ENCODE results near the gene RARB.

RARB gene

DNA sequence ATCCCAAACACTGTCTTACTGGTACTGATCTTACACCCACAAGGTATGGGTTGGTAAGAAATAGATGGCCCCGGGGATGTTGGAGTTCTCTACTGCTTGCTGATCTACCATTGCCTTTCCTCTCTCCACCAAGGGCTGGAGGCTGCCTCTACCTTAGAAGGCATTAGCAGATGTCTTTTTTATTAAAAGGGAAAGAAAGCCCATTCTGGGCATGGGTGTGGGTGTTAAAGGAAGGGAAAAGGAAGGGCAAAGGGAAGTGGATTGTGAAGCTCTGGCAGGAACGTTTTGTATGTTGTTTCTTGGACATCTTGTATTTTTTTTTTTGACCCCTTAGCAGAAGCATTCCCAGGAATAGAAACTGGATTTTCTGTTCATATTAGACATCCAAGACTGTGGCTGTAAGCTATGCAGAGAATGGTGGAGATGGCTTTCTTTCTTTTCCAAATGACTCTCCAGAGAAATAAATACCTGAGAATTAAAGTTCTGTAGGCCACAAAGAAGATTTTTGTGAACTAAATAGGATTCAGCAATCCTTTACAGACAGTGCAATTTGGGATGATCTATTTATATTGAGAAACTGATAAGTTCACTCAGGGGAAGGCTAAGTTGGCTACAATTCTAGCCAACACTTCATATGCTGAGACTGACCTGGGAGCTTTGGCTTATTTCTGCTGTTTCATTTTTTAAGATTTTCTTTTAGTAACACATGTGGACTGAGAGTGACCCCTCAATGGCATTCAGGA lies 127.8 kb downstream of the RARB start:
- H3K36me3 ChIP-seq (ENCODE audit: control insufficient read depth, insufficient read depth, low read length), result no peaks in the 10 kb centered on the region

DNA sequence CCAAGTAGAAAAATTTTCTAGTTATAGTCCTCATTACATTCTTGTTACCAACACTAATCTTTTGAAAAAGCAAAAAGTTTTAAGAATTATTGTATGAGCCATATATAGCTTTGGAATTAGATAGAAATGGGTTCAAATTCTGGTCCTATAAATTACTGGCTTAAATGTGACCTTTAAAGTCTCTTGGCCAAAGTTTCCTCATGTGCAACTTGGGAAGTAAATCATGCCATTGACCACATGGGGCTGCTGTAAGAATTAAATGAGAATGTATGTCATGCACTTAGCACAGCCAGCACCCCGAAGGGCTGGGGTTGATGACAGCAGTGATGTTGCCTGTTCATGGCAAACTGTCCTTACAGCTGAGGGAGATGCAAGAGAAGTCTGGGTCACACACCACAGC lies 128.4 kb downstream of the RARB start:
- Histone ChIP-seq H3K4me3 (ENCODE audit: low read depth, low read length) (no peak overlapping the region), H3K27ac (ENCODE audit: low read depth, low read length) (no peak overlapping the region), H3K36me3 (ENCODE audit: control insufficient read depth, insufficient read depth, low read length) (no peaks in the 10 kb centered on the region), H3K27me3 (ENCODE audit: control insufficient read depth, insufficient read depth, low read length) (no peaks in the 10 kb centered on the region), H3K4me1 (ENCODE audit: control insufficient read depth, insufficient read depth, low read length) (peaks cover 4% of the 10 kb centered on the region; the same call in 1 of the 2 replicates), H3K9ac (ENCODE audit: low read length) (no peak overlapping the region), H3K9me3 (ENCODE audit: control insufficient read depth, insufficient read depth, low read depth, low read length) (no peaks in the 10 kb centered on the region)

More for the DNA sequence above, 127.8 kb downstream of the RARB start:
- H3K27ac ChIP-seq (ENCODE audit: low read depth, low read length), result no peak overlapping the region
- H3K9ac ChIP-seq (ENCODE audit: low read length), result no peak overlapping the region
- no peak overlapping the region for H3K4me3 ChIP-seq (ENCODE audit: low read depth, low read length)
- no peaks in the 10 kb centered on the region for H3K27me3 ChIP-seq (ENCODE audit: control insufficient read depth, insufficient read depth, low read length)
- peaks cover 4% of the 10 kb centered on the region; the same call in 1 of the 2 replicates for H3K4me1 ChIP-seq (ENCODE audit: control insufficient read depth, insufficient read depth, low read length)
- H3K9me3 ChIP-seq (ENCODE audit: control insufficient read depth, insufficient read depth, low read depth, low read length), result no peaks in the 10 kb centered on the region

DNA sequence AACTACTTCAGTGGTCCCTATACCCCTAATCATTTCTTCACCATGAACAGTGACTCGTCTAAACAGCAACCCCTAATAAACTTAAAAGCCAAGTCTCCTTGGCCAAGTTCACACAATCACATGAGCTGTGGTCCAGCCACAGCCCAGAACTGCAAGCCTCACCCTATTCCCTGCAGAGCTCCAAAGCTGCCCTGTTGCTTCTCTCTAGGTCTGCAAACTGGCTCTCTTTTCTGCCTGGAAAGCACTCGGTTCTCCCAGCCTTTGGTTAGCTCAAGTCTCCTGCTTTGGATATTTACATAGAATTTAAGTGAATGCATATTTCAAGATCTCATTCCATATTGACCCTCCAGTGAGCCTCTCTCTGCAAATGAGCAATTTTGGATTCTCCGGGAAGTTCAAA lies 129.6 kb downstream of the RARB start:
- Histone ChIP-seq H3K36me3 (ENCODE audit: control insufficient read depth, insufficient read depth, low read length) (no peaks in the 10 kb centered on the region), H3K4me1 (ENCODE audit: control insufficient read depth, insufficient read depth, low read length) (peaks cover 4% of the 10 kb centered on the region; the same call in 1 of the 2 replicates), H3K9me3 (ENCODE audit: control insufficient read depth, insufficient read depth, low read depth, low read length) (no peaks in the 10 kb centered on the region), H3K4me3 (ENCODE audit: low read depth, low read length) (no peak overlapping the region), H3K27me3 (ENCODE audit: control insufficient read depth, insufficient read depth, low read length) (no peaks in the 10 kb centered on the region), H3K27ac (ENCODE audit: low read depth, low read length) (no peak overlapping the region), H3K9ac (ENCODE audit: low read length) (no peak overlapping the region)

DNA sequence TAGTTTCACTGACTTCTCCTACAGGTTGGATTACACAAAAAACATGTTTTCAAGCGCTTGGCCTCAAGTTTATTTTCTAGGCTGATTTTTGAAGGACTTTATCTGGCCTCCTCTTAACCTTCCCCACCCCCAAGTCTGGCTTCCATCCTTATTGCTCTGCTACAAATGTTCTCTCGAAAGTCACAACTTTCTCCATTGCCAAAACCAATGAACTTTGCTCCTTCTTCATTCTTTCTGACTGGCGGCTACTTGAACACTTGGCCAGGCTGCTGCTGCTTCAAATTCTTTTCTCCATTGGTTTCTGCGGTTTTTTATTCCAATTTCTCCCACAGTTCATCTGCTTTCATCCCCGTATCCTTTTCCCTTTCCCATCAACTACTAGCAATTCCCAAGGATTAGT lies 130.1 kb downstream of the RARB start:
- H3K27ac ChIP-seq (ENCODE audit: low read depth, low read length), result no peak overlapping the region
- H3K9ac ChIP-seq (ENCODE audit: low read length), result no peak overlapping the region
- no peaks in the 10 kb centered on the region for H3K9me3 ChIP-seq (ENCODE audit: control insufficient read depth, insufficient read depth, low read depth, low read length)
- no peaks in the 10 kb centered on the region for H3K36me3 ChIP-seq (ENCODE audit: control insufficient read depth, insufficient read depth, low read length)
- no peak overlapping the region for H3K4me3 ChIP-seq (ENCODE audit: low read depth, low read length)
- H3K27me3 ChIP-seq (ENCODE audit: control insufficient read depth, insufficient read depth, low read length), result no peaks in the 10 kb centered on the region
- H3K4me1 ChIP-seq (ENCODE audit: control insufficient read depth, insufficient read depth, low read length), result peaks cover 4% of the 10 kb centered on the region; the same call in 1 of the 2 replicates

DNA sequence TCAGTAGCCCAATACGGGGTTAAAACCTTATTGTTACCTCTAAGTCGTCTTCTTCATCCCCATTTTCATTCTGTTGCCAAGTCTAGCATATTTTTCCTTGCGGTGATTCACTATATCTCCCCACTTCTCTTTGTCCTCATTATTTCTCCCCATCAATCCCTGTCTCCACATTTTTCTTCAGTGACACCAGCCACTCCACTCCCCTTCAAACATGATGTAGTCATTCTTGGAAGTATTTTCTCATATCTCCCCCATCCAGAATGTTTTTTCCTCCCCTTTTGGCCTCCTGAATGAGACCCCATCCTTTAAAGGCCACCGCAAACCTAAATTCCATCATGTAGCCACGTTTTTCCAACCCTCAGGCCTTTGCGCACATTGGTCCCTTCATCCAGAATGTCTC lies 130.7 kb downstream of the RARB start:
- no peak overlapping the region for H3K9ac ChIP-seq (ENCODE audit: low read length)
- H3K36me3 ChIP-seq (ENCODE audit: control insufficient read depth, insufficient read depth, low read length), result no peaks in the 10 kb centered on the region
- H3K27me3 ChIP-seq (ENCODE audit: control insufficient read depth, insufficient read depth, low read length), result no peaks in the 10 kb centered on the region
- no peak overlapping the region for H3K27ac ChIP-seq (ENCODE audit: low read depth, low read length)
- no peak overlapping the region for H3K4me3 ChIP-seq (ENCODE audit: low read depth, low read length)
- peaks cover 2% of the 10 kb centered on the region; the same call in 1 of the 2 replicates for H3K4me1 ChIP-seq (ENCODE audit: control insufficient read depth, insufficient read depth, low read length)
- no peaks in the 10 kb centered on the region for H3K9me3 ChIP-seq (ENCODE audit: control insufficient read depth, insufficient read depth, low read depth, low read length)

DNA sequence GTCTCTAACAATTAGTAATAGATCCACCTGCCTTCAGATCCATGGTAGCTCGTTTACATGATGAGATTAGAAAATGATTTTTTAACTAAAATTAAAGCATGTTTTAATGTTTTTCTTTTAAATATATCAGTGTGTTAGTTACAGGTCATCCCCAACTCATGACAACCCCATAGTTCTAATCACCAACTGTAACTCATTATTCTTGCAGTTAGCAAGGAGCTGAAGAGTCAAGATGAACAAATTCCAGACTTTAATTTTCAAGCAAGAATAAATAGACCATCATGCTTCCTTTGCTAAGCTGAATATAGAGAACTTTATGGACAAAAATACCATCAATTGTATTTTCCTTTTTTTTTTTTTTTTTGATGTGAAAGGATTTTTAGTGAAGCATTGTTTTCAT lies 135.5 kb downstream of the RARB start:
- H3K27me3 ChIP-seq (ENCODE audit: control insufficient read depth, insufficient read depth, low read length), result no peaks in the 10 kb centered on the region
- no peaks in the 10 kb centered on the region for H3K9me3 ChIP-seq (ENCODE audit: control insufficient read depth, insufficient read depth, low read depth, low read length)
- no peak overlapping the region for H3K27ac ChIP-seq (ENCODE audit: low read depth, low read length)
- no peaks in the 10 kb centered on the region for H3K36me3 ChIP-seq (ENCODE audit: control insufficient read depth, insufficient read depth, low read length)
- no peak overlapping the region for H3K4me3 ChIP-seq (ENCODE audit: low read depth, low read length)
- no peak overlapping the region for H3K9ac ChIP-seq (ENCODE audit: low read length)
- H3K4me1 ChIP-seq (ENCODE audit: control insufficient read depth, insufficient read depth, low read length), result no peaks in the 10 kb centered on the region

DNA sequence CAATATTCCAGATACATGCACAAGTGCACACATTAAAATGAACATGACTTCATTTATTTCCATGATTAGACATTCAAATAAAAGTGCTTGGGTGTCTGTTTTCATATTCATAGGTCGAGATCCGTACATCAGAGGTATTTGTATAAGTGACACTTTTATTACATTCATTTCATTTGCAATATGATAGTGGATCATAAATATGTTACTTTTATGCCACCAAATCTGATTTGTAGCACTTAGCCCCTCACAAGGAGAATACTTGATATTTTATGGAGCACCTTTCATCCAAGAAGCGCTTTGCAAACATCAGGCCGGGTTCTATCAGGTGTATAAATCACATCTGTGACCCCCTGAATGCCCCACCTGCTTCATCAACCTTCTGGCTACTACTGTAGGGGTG lies 136.0 kb downstream of the RARB start:
- Histone ChIP-seq H3K9me3 (ENCODE audit: control insufficient read depth, insufficient read depth, low read depth, low read length) (no peaks in the 10 kb centered on the region), H3K27ac (ENCODE audit: low read depth, low read length) (no peak overlapping the region), H3K27me3 (ENCODE audit: control insufficient read depth, insufficient read depth, low read length) (no peaks in the 10 kb centered on the region), H3K36me3 (ENCODE audit: control insufficient read depth, insufficient read depth, low read length) (no peaks in the 10 kb centered on the region), H3K4me3 (ENCODE audit: low read depth, low read length) (no peak overlapping the region), H3K4me1 (ENCODE audit: control insufficient read depth, insufficient read depth, low read length) (no peaks in the 10 kb centered on the region), H3K9ac (ENCODE audit: low read length) (no peak overlapping the region)

DNA sequence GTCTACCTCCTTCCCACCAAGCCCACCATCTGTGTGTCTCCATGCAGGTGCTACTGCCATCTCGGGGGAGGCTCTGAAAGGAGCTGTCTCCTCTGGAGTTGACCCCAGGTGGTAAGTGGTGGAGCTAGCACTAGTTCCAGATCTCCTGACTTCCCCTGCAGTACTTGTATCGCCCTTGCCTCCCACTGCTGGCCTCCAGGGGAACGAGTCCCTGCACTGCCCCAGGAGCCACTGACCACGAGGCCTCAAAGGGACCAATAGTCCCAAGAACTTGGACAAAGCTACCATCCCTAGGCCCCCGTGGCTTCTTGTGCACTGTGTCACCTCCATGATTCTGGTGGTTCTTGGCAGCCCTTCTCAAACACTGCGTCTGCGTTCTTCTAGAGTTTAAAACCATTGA lies 137.7 kb downstream of the RARB start:
- Histone ChIP-seq H3K27ac (ENCODE audit: low read depth, low read length) (no peak overlapping the region), H3K9ac (ENCODE audit: low read length) (no peak overlapping the region), H3K9me3 (ENCODE audit: control insufficient read depth, insufficient read depth, low read depth, low read length) (no peaks in the 10 kb centered on the region), H3K4me3 (ENCODE audit: low read depth, low read length) (no peak overlapping the region), H3K4me1 (ENCODE audit: control insufficient read depth, insufficient read depth, low read length) (no peaks in the 10 kb centered on the region), H3K36me3 (ENCODE audit: control insufficient read depth, insufficient read depth, low read length) (no peaks in the 10 kb centered on the region), H3K27me3 (ENCODE audit: control insufficient read depth, insufficient read depth, low read length) (no peaks in the 10 kb centered on the region)

DNA sequence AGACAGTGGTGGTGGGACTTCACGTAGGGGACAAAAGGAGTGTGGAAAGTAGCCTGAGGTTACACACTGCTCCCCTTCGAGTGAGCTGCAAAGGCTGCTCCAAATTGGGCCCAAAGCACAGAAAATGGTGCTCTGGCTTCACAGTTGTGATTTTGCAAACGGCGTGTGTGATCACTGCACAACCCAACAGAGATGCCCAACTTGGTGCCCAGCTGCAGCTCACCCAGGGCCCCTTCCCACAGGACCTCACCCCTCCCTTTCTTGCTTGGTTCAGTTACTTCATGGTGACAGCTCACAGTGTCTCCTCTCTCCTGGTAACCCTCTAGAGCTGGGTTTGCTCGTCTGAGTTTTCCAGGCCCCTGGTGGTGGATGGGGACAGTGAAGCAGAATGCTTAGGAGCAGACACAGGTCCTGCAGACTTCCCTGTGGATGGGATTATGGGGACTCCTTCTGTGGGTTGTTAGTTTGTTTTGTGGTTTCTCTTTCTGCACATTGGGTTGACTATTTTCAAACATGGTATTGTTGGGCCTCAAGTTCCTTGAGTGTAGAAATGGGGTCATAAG lies 138.4 kb downstream of the RARB start:
- Histone ChIP-seq H3K27ac (ENCODE audit: low read depth, low read length) (no peak overlapping the region), H3K4me3 (ENCODE audit: low read depth, low read length) (no peak overlapping the region), H3K27me3 (ENCODE audit: control insufficient read depth, insufficient read depth, low read length) (no peaks in the 10 kb centered on the region), H3K4me1 (ENCODE audit: control insufficient read depth, insufficient read depth, low read length) (no peaks in the 10 kb centered on the region), H3K36me3 (ENCODE audit: control insufficient read depth, insufficient read depth, low read length) (no peaks in the 10 kb centered on the region), H3K9ac (ENCODE audit: low read length) (no peak overlapping the region), H3K9me3 (ENCODE audit: control insufficient read depth, insufficient read depth, low read depth, low read length) (no peaks in the 10 kb centered on the region)

DNA sequence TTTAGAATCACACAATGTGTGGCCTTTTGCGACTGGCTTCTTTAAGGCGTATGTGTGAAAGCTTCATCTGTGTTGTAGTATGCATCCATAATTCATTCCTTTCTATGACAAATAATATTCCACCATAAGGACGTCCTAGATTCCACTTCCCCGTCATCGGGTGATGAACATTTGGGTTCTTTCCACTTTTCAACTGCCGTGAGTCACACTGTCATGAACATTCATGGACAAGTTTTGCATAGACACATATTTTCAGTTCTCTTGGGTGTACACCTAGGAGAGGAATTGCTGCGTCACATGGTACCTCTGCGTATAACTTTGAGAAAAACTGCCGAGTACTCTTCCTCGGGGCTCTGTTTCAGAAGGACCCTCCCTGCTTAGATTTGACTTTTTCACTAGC lies 139.3 kb downstream of the RARB start:
- H3K4me3 ChIP-seq (ENCODE audit: low read depth, low read length), result no peak overlapping the region
- H3K27ac ChIP-seq (ENCODE audit: low read depth, low read length), result no peak overlapping the region
- no peaks in the 10 kb centered on the region for H3K9me3 ChIP-seq (ENCODE audit: control insufficient read depth, insufficient read depth, low read depth, low read length)
- H3K36me3 ChIP-seq (ENCODE audit: control insufficient read depth, insufficient read depth, low read length), result no peaks in the 10 kb centered on the region
- H3K4me1 ChIP-seq (ENCODE audit: control insufficient read depth, insufficient read depth, low read length), result no peaks in the 10 kb centered on the region
- no peaks in the 10 kb centered on the region for H3K27me3 ChIP-seq (ENCODE audit: control insufficient read depth, insufficient read depth, low read length)
- no peak overlapping the region for H3K9ac ChIP-seq (ENCODE audit: low read length)

DNA sequence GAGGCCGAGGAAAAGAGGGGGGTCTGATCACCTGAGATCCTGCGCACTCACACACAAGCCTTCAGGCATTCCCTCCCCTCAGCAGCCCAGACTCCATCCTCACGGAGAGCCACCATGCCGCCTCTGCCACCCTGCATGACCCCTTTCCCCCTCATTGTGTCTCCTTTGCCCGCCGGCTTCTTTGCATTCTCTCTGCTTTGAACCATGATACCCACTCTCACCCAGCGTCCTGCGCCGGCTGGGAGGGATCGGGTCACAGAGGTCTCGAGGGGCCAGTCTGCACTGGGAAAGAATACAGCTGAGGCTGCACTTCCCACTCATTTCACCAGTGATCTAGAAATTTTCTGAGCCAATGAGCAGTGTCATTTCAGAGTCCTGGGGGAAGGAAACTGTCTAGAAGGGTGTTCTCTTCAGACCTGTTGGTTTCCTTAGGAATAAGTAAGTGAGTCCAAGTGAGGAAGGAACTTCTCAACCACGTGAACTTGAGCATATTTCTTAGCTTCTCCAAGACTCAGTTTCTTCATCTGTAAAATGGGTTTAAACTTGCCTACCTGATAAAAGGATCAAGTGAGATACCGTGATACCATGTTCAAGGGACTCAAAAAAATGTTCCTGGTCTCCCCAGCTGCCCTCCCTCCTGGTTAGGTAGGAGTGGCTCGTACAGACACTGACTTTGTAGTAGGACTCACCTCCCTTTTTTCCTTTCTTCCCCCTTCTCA lies 139.9 kb downstream of the RARB start:
- no peak overlapping the region for H3K27ac ChIP-seq (ENCODE audit: low read depth, low read length)
- H3K36me3 ChIP-seq (ENCODE audit: control insufficient read depth, insufficient read depth, low read length), result no peaks in the 10 kb centered on the region
- H3K9me3 ChIP-seq (ENCODE audit: control insufficient read depth, insufficient read depth, low read depth, low read length), result no peaks in the 10 kb centered on the region
- H3K4me1 ChIP-seq (ENCODE audit: control insufficient read depth, insufficient read depth, low read length), result peaks cover 2% of the 10 kb centered on the region; the same call in 1 of the 2 replicates
- no peak overlapping the region for H3K9ac ChIP-seq (ENCODE audit: low read length)
- no peak overlapping the region for H3K4me3 ChIP-seq (ENCODE audit: low read depth, low read length)
- H3K27me3 ChIP-seq (ENCODE audit: control insufficient read depth, insufficient read depth, low read length), result no peaks in the 10 kb centered on the region
